RWPE2 (cell line): Measurements from ENCODE around the gene CALD1.

Experiments used
- ATAC-seq: fragments of 200-7000 bp; cut with Tn5 transposase; 3 replicates; pipeline ENCODE4 v1.9.1; 2021; ENCODE audit warnings: low read depth
- DNase-seq: peaks from one replicate; pipeline ENCODE4 v3.0.0-alpha.2; 2020; ENCODE audit warnings: low spot score
- H3K27ac ChIP-seq: fragments of 450-650 bp; 2 replicates; pipeline ENCODE4 v1.5.1; 2017; ENCODE audit warnings: mild to moderate bottlenecking; ENCODE audit not compliant: poor library complexity, severe bottlenecking
- H3K27me3 ChIP-seq: fragments of 250-450 bp; sonication (Bioruptor Pico); 2 replicates; pipeline ENCODE4 v1.5.1; 2021; ENCODE audit warnings: mild to moderate bottlenecking, moderate library complexity; ENCODE audit not compliant: insufficient read depth, poor library complexity, severe bottlenecking
- H3K36me3 ChIP-seq: fragments of 250-450 bp; sonication (Bioruptor Pico); 2 replicates; pipeline ENCODE4 v1.5.1; 2020; ENCODE audit warnings: low read depth, mild to moderate bottlenecking, moderate library complexity
- H3K4me1 ChIP-seq: fragments of 250-450 bp; sonication (Bioruptor Pico); 2 replicates; pipeline ENCODE4 v1.5.1; 2021; ENCODE audit warnings: mild to moderate bottlenecking, moderate library complexity; ENCODE audit not compliant: insufficient read depth, poor library complexity, severe bottlenecking
- H3K4me3 ChIP-seq: fragments of 250-450 bp; sonication (Bioruptor Pico); 2 replicates; pipeline ENCODE4 v1.5.1; 2021; ENCODE audit warnings: mild to moderate bottlenecking, moderate library complexity; ENCODE audit not compliant: severe bottlenecking
- H3K9me3 ChIP-seq: fragments of 250-450 bp; sonication (Bioruptor Pico); 2 replicates; pipeline ENCODE4 v1.5.1; 2021; ENCODE audit warnings: mild to moderate bottlenecking, moderate library complexity; ENCODE audit not compliant: severe bottlenecking
- CTCF ChIP-seq: fragments of 450-650 bp; IDR thresholded peaks from one replicate; pipeline ENCODE4 v1.5.1; 2017; ENCODE audit warnings: mild to moderate bottlenecking, moderate library complexity; ENCODE audit not compliant: poor library complexity, severe bottlenecking

CALD1 gene

GRCh38 chr7:134927076-134927475 lies 147.6 kb downstream of the CALD1 start:
- no peaks in the 10 kb centered on the region for H3K9me3 ChIP-seq
- TF ChIP-seq CTCF = no peak
- ATAC-seq = no peak
- H3K4me1 ChIP-seq = no peaks in the 10 kb centered on the region
- H3K4me3 ChIP-seq = no peak overlapping the region
- no peak overlapping the region for H3K27ac ChIP-seq
- peaks cover 46% of the 10 kb centered on the region for H3K36me3 ChIP-seq
- DNase-seq = no peak
- H3K27me3 ChIP-seq = no peaks in the 10 kb centered on the region

DNA sequence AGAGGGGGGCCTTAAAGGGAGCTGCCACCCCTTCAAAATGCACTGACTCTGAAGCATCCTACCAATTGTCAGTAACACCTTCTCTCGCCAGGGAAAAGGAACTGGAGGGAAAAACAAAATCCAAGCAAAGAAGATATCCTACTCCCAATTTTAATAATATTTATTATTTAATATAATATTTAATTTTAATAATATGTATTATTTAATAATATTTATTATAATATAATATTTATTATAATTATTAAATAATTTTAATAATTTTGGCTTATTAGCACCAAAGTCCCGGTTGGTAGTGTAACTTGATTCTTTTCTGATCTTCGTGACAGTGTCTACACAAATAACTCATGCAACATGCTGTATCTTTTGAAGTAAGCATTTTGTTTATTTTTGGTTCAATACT lies 148.3 kb downstream of the CALD1 start:
- Histone ChIP-seq H3K27ac (no peak overlapping the region), H3K4me3 (no peak overlapping the region), H3K36me3 (peaks cover 47% of the 10 kb centered on the region), H3K9me3 (no peaks in the 10 kb centered on the region), H3K4me1 (no peaks in the 10 kb centered on the region), H3K27me3 (no peaks in the 10 kb centered on the region)
- ATAC-seq (no peak), DNase-seq (no peak)
- TF ChIP-seq CTCF = no peak

GRCh38 chr7:134928554-134928953 lies 149.1 kb downstream of the CALD1 start:
- DNase-seq = no peak
- H3K9me3 ChIP-seq = no peaks in the 10 kb centered on the region
- H3K27me3 ChIP-seq = no peaks in the 10 kb centered on the region
- no peak for ATAC-seq
- no peak overlapping the region for H3K27ac ChIP-seq
- TF ChIP-seq CTCF = no peak
- H3K4me1 ChIP-seq = no peaks in the 10 kb centered on the region
- no peak overlapping the region for H3K4me3 ChIP-seq
- H3K36me3 ChIP-seq = peaks cover 47% of the 10 kb centered on the region

- Histone ChIP-seq H3K4me3 (no peak overlapping the region), H3K36me3 (peaks cover 58% of the 10 kb centered on the region), H3K4me1 (no peaks in the 10 kb centered on the region), H3K27me3 (no peaks in the 10 kb centered on the region), H3K9me3 (no peaks in the 10 kb centered on the region), H3K27ac (no peak overlapping the region)
- TF ChIP-seq CTCF = no peak
- no peak for DNase-seq
- no peak for ATAC-seq
Measured at GRCh38 chr7:134931487-134931886, 152.1 kb downstream of the CALD1 start.

DNA sequence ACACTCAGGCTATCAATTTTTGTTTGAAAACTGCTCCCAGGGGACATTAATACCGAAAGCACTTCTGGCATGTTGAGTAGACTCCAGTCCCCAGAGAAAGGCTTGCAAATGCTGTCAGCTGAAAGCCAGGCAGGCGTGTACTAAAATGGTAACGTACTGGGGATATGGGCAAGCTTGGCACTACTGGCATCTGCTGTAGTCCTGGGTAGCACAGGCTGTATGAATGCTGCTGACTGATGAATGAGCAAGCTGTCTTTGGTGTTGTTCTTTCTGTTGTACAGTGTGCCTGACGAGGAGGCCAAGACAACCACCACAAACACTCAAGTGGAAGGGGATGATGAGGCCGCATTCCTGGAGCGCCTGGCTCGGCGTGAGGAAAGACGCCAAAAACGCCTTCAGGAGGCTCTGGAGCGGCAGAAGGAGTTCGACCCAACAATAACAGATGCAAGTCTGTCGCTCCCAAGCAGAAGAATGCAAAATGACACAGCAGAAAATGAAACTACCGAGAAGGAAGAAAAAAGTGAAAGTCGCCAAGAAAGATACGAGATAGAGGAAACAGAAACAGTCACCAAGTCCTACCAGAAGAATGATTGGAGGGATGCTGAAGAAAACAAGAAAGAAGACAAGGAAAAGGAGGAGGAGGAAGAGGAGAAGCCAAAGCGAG lies 153.4 kb downstream of the CALD1 start:
- ATAC-seq = no peak
- Histone ChIP-seq H3K36me3 (peaks cover 57% of the 10 kb centered on the region), H3K4me1 (no peaks in the 10 kb centered on the region), H3K27ac (no peak overlapping the region), H3K9me3 (no peaks in the 10 kb centered on the region), H3K4me3 (no peak overlapping the region), H3K27me3 (no peaks in the 10 kb centered on the region)
- no peak for DNase-seq
- TF ChIP-seq CTCF = no peak
